Measurements from ENCODE around the gene MYH9. TPM values are rescaled to one million over a fixed set of nuclear protein-coding genes. Genes with fewer than 3 reads are reported as not detected.
"Not testable (repeated sequence)": the region's sequence is repeated elsewhere in the genome, so short reads cannot be mapped to it uniquely, and the experiment has no call there.

Gene MYH9
- total RNA-seq, 2 experiments from 2014 or later: 624 to 679 TPM

DNA sequence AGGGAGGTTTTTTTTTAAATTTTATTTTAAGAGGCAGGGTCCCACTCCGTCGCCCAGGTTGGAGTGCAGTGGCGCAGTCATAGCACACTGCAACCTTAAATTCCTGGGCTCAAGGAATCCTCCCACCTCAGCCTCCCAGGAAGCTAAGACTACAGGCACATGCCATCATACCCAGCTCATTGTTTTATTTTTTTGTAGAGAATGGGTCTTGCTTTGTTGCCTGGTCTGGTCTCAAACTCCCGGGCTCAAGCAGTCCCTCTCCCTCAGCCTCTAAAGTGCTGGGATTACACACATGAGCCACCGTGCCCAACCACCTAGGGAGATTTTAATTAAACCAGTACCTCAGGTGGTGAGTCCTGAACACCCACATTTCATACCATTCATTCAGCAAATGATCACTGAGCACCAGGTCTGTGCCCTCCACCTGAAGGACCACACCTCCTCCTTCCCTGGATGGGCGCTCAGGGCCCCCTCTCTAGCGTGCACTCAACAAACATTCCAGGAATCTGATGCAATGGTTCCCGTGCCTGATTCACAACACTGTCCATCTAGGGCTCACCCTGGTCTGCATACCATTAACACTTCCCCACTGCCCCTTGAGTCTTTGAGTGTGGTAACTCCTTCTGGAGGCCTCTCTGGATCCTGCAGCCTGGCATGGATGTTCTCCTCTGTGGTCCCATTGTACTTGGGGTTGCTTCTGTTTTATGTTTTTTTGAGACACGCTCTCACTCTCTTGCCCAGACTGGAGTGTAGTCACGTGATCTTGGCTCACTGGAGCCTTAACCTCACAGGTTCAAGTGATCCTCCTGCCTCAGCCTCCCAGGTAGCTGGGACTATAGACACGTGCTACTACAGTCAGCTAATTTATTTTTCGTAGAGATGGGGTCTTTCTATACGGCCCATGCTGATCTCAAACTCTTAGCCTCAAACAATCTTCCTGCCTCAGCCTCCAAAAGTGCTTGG is 9.6 kb upstream of the MYH9 start:
- TF ChIP-seq, protein P1, sequence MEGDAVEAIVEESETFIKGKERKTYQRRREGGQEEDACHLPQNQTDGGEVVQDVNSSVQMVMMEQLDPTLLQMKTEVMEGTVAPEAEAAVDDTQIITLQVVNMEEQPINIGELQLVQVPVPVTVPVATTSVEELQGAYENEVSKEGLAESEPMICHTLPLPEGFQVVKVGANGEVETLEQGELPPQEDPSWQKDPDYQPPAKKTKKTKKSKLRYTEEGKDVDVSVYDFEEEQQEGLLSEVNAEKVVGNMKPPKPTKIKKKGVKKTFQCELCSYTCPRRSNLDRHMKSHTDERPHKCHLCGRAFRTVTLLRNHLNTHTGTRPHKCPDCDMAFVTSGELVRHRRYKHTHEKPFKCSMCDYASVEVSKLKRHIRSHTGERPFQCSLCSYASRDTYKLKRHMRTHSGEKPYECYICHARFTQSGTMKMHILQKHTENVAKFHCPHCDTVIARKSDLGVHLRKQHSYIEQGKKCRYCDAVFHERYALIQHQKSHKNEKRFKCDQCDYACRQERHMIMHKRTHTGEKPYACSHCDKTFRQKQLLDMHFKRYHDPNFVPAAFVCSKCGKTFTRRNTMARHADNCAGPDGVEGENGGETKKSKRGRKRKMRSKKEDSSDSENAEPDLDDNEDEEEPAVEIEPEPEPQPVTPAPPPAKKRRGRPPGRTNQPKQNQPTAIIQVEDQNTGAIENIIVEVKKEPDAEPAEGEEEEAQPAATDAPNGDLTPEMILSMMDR (IDR thresholded peaks at IDR 0.05): no peak
- no peak for DNase-seq
- Mint-ChIP-seq H3K27ac (peak overlapping the region; percentile 0), H3K36me3 (ENCODE audit: low read depth) (no peaks in the 10 kb centered on the region), H3K4me1 (ENCODE audit: low read depth) (peaks cover 17% of the 10 kb centered on the region), H3K27me3 (no peaks in the 10 kb centered on the region), H3K4me3 (no peak overlapping the region), H3K9me3 (no peaks in the 10 kb centered on the region)
- no peak for ATAC-seq
- intact Hi-C loops (cut with micrococcal nuclease): no loop called here
- ChIA-PET POLR2A (interaction anchor here (0.6 to 2.0 kb wide), 4 partner anchors 8 to 38 kb away, joined by 3 to 6 read pairs (median 4); no protein-coding TSS in a partner anchor), CTCF (interaction anchor here (1.0 to 1.8 kb wide), 2 partner anchors 73 to 96 kb away, joined by 3 to 4 read pairs; no protein-coding TSS in a partner anchor)

GRCh38 chr22:36395915-36396314 is 8.1 kb upstream of the MYH9 start:
- POLR2A ChIA-PET: interaction anchor here (0.7 to 2.0 kb wide), 3 partner anchors 9 to 62 kb away, joined by 3 to 6 read pairs (median 4); no protein-coding TSS in a partner anchor

GRCh38 chr22:36395055-36395849 is 7.5 kb upstream of the MYH9 start:
- CTCF ChIA-PET: no interaction called here
- no peak for ATAC-seq

More at GRCh38 chr22:36395915-36396314, 8.1 kb upstream of the MYH9 start:
- DNase-seq (no peak), ATAC-seq (no peak)
- no peak overlapping the region for H3K27ac Mint-ChIP-seq
- intact Hi-C loops (cut with micrococcal nuclease): no loop called here
- H3K4me3 Mint-ChIP-seq: no peak overlapping the region
- CTCF ChIA-PET: no interaction called here
- peaks cover 17% of the 10 kb centered on the region for H3K4me1 Mint-ChIP-seq (ENCODE audit: low read depth)
- no peaks in the 10 kb centered on the region for H3K9me3 Mint-ChIP-seq
- TF ChIP-seq, protein P1 (IDR thresholded peaks at IDR 0.05): no peak
- H3K27me3 Mint-ChIP-seq: no peaks in the 10 kb centered on the region
- H3K36me3 Mint-ChIP-seq (ENCODE audit: low read depth): no peaks in the 10 kb centered on the region

DNA sequence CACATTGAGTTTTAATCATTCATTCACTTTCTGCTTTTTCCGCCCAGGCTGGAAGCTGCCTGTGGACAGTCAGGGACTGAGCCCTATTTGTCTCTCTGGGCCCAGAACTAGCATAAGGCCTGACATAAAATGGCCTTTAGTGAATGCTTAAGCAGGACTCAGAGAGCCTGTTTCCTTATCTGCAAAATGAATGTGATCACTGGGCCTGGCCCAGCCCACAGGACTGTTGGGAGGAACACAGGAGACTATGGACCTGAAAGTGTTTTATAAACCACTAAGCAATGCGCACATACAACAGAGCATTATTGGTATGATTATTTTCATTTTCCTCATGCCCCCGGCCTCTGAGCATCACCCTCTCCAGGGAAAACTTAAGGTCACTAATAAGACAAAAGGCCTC is 3.9 kb upstream of the MYH9 start:
- intact Hi-C loops (cut with micrococcal nuclease): no loop called here
- TF ChIP-seq, protein P1 (IDR thresholded peaks at IDR 0.05): no peak
- H3K9me3 Mint-ChIP-seq: no peaks in the 10 kb centered on the region
- H3K27ac Mint-ChIP-seq: no peak overlapping the region
- CTCF ChIA-PET: interaction anchor here (0.6 kb wide), 1 partner anchor 156 kb away, joined by 3 read pairs; no protein-coding TSS in a partner anchor
- ATAC-seq: no peak
- H3K36me3 Mint-ChIP-seq (ENCODE audit: low read depth): peaks cover 2% of the 10 kb centered on the region
- H3K4me1 Mint-ChIP-seq (ENCODE audit: low read depth): peaks cover 11% of the 10 kb centered on the region
- H3K27me3 Mint-ChIP-seq: no peaks in the 10 kb centered on the region
- no peak for DNase-seq
- no peak overlapping the region for H3K4me3 Mint-ChIP-seq
- POLR2A ChIA-PET: no interaction called here

More at GRCh38 chr22:36395055-36395849, 7.5 kb upstream of the MYH9 start:
- Mint-ChIP-seq H3K27me3 (no peaks in the 10 kb centered on the region), H3K4me1 (ENCODE audit: low read depth) (peaks cover 17% of the 10 kb centered on the region), H3K9me3 (no peaks in the 10 kb centered on the region), H3K27ac (no peak overlapping the region), H3K4me3 (no peak overlapping the region), H3K36me3 (ENCODE audit: low read depth) (no peaks in the 10 kb centered on the region)
- TF ChIP-seq, protein P1 (IDR thresholded peaks at IDR 0.05): no peak
- POLR2A ChIA-PET: interaction anchor here (2.0 kb wide), 1 partner anchor 10 kb away, joined by 4 read pairs; no protein-coding TSS in a partner anchor
- intact Hi-C loops (cut with micrococcal nuclease): no loop called here
- no peak for DNase-seq

DNA sequence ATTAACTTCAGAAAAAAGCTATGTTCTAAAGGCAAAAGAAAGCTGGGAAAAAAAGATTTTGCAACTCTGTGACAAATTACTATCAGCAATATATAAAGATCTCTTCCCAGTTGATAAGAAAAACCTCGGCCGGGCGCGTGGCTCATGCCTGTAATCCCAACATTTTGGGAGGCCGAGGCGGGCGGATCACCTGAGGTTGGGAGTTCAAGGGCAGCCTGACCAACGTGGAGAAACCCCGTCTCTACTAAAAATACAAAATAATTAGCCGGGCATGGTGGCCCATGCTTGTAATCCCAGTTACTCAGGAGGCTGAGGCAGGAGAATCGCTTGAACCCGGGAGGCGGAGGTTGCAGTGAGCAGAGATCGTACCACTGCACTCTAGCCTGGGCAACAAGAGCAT is 1.4 kb upstream of the MYH9 start:
- ChIA-PET CTCF (interaction anchor here (1.8 kb wide), 1 partner anchor 81 kb away, joined by 10 read pairs; no protein-coding TSS in a partner anchor), POLR2A (interaction anchor here (42.1 kb wide), 1 partner anchor 49 kb away, joined by 1125 read pairs; no protein-coding TSS in a partner anchor)
- H3K27ac Mint-ChIP-seq; intact Hi-C loops (cut with micrococcal nuclease); ATAC-seq; H3K9me3 Mint-ChIP-seq; H3K27me3 Mint-ChIP-seq; DNase-seq: not testable (repeated sequence)
- Mint-ChIP-seq H3K36me3 (ENCODE audit: low read depth) (peaks cover 26% of the 10 kb centered on the region), H3K4me3 (peak overlapping the region; percentile 85), H3K4me1 (ENCODE audit: low read depth) (peaks cover 19% of the 10 kb centered on the region)
